ENCODE data around the gene OVCH1.
A peak's percentile ranks its signal among the peaks of the same experiment; 100 is the strongest.
"Not testable (repeated sequence)": the region's sequence is repeated elsewhere in the genome, so short reads cannot be mapped to it uniquely, and the experiment has no call there.

Gene OVCH1

GRCh38 chr12:29503283-29503682, 5.8 kb upstream of the OVCH1 start:
- DNase-seq (ENCODE audit: low spot score), result no peak

GRCh38 chr12:29499235-29499634, 1.7 kb upstream of the OVCH1 start:
- DNase-seq (ENCODE audit: low spot score), result no peak

GRCh38 chr12:29492891-29493290, 4.6 kb downstream of the OVCH1 start:
- DNase-seq (ENCODE audit: low spot score), result no peak

- DNase-seq (ENCODE audit: low spot score), result no peak
Observed at GRCh38 chr12:29486972-29487371, 10.5 kb downstream of the OVCH1 start.

GRCh38 chr12:29463198-29463597, 34.3 kb downstream of the OVCH1 start:
- DNase-seq (ENCODE audit: low spot score), result no peak

- no peak for DNase-seq (ENCODE audit: low spot score)
Observed at GRCh38 chr12:29460082-29460481, 37.4 kb downstream of the OVCH1 start.

- DNase-seq (ENCODE audit: low spot score), result peak; percentile 88
Observed at GRCh38 chr12:29455087-29455486, 42.4 kb downstream of the OVCH1 start.

GRCh38 chr12:29451888-29452287, 45.6 kb downstream of the OVCH1 start:
- no peak for DNase-seq (ENCODE audit: low spot score)

- no peak for DNase-seq (ENCODE audit: low spot score)
Observed at GRCh38 chr12:29448157-29448556, 49.3 kb downstream of the OVCH1 start.

GRCh38 chr12:29447285-29447975, 50.1 kb downstream of the OVCH1 start:
- DNase-seq (ENCODE audit: low spot score), result no peak

- DNase-seq (ENCODE audit: low spot score), result no peak
Observed at GRCh38 chr12:29439506-29439905, 58.0 kb downstream of the OVCH1 start.

- no peak for DNase-seq (ENCODE audit: low spot score)
Observed at GRCh38 chr12:29438752-29439408, 58.6 kb downstream of the OVCH1 start.

- no peak for DNase-seq (ENCODE audit: low spot score)
Observed at GRCh38 chr12:29437575-29437974, 59.9 kb downstream of the OVCH1 start.

- DNase-seq (ENCODE audit: low spot score), result not testable (repeated sequence)
Observed at GRCh38 chr12:29436815-29437214, 60.7 kb downstream of the OVCH1 start.

GRCh38 chr12:29431513-29431912, 66.0 kb downstream of the OVCH1 start:
- DNase-seq (ENCODE audit: low spot score), result no peak

GRCh38 chr12:29430716-29431044, 66.8 kb downstream of the OVCH1 start:
- no peak for DNase-seq (ENCODE audit: low spot score)

- no peak for DNase-seq (ENCODE audit: low spot score)
Observed at GRCh38 chr12:29429999-29430715, 67.3 kb downstream of the OVCH1 start.

GRCh38 chr12:29428633-29429032, 68.9 kb downstream of the OVCH1 start:
- no peak for DNase-seq (ENCODE audit: low spot score)

GRCh38 chr12:29427964-29428363, 69.5 kb downstream of the OVCH1 start:
- DNase-seq (ENCODE audit: low spot score), result no peak

- no peak for DNase-seq (ENCODE audit: low spot score)
Observed at GRCh38 chr12:29426498-29426897, 71.0 kb downstream of the OVCH1 start.

GRCh38 chr12:29425722-29426121, 71.8 kb downstream of the OVCH1 start:
- no peak for DNase-seq (ENCODE audit: low spot score)

GRCh38 chr12:29416748-29417147, 80.7 kb downstream of the OVCH1 start:
- no peak for DNase-seq (ENCODE audit: low spot score)

GRCh38 chr12:29415111-29415510, 82.4 kb downstream of the OVCH1 start:
- no peak for DNase-seq (ENCODE audit: low spot score)
